GM21528 (cell line): ENCODE data around the gene ZW10.
"Not testable (repeated sequence)": the region's sequence is repeated elsewhere in the genome, so short reads cannot be mapped to it uniquely, and the experiment has no call there.

Source experiments
- ATAC-seq: cut with Tn5 transposase; IDR thresholded peaks from one replicate; pipeline ENCODE4 v1.9.1; 2021; ENCODE audit warnings: mild to moderate bottlenecking, moderate library complexity; ENCODE audit not compliant: unreplicated experiment, low FRiP score

The ZW10 gene

DNA sequence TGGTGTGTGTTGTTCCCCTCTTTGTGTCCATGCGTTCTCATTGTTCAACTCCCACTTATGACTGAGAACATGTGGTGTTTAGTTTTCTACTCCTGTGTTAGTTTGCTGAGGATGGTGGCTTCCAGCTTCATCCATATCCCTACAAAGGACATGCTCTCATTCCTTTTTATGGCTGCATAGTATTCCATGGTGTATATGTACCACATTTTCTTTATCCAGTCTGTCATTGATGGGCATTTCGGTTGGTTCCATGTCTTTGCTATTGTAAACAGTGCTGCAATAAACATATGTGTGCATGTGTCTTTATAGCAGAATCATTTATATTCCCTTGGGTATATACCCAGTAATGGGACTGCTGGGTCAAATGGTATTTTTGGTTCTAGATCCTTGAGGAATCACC, 10.5 kb downstream of the ZW10 start:
- ATAC-seq: not testable (repeated sequence)

DNA sequence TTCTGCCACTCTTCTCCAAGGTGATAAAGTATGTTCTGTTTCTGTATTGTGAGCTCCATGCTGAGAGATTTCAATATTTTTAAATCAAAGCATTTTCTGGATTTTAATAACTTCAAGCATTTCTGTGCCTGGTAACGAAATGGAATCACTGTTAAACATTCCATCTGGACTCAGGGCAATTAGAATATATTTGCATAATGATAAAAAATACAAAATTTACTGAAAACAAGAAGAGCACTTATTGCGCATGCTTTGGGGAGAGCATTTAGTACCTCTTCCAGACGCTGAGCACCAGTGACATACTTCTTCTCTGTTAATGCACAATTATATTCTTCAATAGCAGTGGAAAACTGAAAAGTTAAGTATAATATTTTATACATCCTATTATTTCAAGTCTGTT, 13.3 kb downstream of the ZW10 start:
- ATAC-seq: no peak

DNA sequence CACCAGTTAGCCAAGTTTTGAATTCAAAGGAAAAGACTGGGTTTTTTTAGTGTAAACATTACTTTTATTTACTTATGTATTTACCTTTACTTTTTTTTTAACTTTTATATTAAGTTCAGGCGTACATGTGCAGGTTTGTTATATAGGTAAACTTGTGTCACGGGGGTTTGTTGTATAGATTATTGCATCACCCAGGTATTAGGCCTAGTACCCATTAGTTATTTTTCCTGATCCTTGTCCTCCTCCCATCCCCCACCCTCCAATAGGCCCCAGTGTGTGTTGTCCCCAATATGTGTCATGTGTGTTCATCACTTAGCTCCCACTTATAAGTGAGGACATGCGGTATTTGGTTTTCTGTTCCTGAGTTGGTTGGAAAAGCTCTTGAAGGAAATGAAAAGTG, 20.6 kb downstream of the ZW10 start:
- no peak for ATAC-seq

DNA sequence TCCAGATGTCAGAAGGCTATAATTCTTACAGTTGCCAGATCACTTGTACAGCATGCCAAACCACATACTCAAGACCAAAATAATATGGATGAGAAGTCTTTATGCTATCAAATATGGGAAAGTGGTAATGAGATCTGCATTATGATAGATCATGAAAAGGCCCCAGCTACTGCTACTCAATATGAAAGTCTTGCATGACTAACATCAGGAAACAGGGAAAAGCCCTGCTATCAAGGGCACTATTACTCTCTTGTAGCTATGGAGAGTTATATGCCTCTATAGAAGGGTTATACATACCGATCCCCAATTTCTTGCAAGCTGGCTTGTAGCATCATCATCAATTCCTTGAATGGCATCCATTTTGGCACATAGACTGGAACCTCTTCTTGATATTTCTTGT, 37.2 kb downstream of the ZW10 start:
- ATAC-seq: no peak

DNA sequence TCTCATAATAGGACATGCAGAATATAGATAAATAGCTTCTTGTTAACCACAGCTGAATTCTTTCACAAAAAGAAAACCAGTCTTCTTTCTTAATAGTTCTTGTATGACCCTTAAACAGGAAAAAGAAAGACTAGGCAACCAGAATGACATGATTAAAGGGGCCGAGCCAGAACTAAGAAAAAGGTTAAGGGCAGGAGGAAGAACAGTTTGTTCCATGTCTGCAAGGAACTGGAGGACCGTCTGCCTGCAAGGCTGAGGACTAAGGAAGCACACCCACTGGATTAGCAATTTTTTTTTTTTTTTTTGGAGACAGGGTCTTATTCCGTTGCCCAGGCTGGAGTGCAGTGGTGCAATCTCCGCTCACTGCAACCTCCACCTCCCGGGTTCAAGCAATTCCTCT, 41.4 kb downstream of the ZW10 start:
- ATAC-seq: no peak

DNA sequence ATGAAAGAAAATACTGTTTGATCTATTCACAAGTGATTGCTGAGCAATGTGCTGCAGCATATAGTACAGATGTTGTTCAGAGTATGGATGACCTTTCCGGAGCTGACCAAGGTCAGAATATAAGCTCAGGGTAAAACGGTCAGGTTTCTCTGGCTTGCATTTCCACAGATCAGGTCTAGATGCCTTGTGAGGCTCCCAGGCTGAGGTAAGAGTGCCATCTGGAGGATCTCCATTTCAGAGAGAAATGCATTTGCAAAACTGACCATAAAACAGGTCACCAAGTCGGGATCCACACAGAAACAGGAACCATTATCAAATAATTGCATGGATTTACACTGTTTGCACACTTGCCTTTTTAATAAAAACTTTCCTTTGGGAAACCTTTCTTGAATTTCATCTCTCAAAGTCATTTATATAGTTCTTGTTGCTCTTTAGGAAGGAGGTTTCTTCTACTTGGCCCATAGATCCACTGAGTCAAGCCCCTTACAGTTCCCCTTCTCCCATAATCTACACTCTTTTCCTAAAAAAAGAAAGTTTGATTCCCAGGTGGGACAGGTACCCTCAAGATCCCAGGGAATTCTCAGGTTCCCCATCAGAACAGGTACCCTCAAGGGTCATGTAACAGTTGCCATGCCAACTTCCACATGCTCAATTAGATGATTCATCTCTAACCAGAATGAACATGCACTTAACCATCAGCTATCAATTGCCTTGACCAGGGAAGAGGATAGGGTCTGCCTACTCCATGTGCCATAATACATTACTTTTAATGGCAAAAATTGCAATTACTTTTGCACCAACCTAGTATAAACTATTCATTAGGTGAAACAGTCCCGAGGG, 42.4 kb downstream of the ZW10 start:
- ATAC-seq: no peak

DNA sequence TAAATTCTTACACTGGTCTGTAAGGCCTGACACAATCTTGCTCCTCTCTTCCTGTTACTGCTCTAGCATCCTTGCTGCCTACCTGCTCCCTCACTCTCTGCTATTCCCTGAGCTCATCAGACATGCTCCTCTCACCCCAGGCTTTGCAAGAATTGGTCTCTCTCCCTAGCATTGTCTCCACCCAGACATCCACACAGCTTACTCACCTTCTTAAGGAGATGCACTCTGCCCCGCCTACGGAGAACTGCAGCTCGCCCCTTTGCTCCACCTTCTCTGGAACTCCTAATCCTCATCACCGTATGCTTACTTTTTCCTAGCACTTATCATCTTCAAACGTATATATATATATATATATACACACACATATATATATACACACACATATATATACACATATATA, 44.0 kb downstream of the ZW10 start:
- ATAC-seq: no peak

DNA sequence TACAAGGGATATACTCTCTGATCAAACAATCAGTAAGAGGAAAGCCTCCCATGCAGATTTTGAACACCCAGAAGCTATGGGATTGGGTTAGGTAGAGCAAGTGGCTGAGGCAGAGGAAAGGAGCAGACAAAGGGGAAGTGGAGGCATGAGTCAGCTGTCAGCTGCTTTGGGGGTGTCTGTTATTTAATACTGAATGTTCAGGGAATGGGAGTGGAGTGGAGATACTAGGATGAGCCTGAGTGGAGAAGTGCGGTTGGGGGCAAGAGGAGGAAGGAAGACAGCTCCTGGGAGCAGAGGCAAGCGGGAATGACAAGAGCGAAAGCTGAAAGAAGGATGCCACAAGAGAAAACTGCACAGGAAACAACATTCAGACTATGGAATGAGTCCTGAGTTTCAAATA, 44.7 kb downstream of the ZW10 start:
- no peak for ATAC-seq

DNA sequence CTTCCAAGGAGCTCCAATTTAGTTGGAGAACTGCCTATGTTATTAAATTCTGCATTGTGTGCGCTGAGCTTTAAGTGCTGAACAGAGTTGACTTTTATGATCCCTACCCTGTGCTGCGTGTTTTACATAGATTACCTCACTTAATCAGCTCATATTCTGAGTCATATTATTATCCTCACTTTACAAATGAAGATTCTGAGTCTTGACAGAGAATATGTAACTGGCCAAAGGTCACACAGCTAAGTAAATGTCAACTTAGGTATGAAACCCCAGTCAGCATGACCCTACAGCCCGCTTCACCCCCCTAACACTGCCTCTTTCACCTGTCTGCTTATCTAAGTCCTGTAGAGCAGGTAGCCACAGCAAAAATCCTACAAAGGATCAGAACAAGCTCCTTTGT, 47.6 kb downstream of the ZW10 start:
- no peak for ATAC-seq

DNA sequence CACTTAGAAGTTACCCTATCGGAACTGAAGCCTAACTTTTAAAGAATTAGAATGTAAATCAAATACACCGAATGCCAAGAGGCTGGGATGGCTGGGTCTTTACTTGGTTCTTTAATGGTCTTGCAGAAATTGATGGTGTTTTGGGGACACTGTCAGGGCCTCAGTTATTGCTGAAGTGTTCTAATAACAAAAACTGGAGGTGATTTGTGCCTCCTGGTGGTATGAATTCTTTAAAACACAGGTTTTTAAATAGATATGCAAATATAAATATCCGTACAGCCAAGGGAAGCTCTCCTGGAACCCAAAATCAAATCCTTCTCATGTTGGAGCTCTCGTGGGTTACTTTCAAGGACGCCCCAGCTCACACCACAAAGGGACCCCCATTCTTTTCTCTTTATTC, 48.1 kb downstream of the ZW10 start:
- ATAC-seq: no peak

DNA sequence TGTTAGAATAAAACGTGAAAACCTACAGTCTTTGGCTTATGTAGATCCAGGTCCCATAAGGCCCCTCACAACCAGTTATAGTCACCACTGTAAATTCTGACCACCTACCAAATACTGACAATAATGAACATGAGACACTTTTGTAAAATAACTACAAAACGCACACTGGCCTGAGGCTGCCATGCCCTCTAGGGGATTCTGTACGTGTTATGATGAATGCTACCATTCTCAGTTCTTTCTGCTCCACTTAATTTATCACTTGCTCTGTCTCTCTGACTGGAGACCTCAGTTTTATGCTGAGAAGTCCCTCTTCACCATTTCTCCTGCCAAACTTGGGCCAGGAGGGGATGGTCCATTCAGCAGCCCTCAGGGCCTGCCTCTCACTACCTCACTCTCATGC, 48.7 kb downstream of the ZW10 start:
- no peak for ATAC-seq

DNA sequence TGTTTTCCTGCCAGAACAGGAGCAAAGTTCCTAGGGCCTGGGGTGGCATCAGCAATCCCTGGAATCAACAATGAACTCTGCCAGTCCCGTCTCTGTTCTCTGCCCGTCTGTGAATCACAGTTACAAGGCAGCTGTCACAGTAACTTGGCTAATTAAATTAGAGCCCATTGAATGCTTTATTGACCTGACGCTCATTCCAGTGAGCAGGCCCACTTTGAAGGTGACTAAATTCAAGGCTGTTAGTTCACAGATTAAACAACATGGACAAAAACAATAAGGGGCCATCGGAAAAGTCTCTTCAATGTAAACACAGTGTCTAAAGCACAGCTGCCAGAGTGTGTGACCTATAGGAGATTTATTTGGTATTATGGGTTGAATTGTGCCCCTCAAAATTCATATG, 49.7 kb downstream of the ZW10 start:
- no peak for ATAC-seq

DNA sequence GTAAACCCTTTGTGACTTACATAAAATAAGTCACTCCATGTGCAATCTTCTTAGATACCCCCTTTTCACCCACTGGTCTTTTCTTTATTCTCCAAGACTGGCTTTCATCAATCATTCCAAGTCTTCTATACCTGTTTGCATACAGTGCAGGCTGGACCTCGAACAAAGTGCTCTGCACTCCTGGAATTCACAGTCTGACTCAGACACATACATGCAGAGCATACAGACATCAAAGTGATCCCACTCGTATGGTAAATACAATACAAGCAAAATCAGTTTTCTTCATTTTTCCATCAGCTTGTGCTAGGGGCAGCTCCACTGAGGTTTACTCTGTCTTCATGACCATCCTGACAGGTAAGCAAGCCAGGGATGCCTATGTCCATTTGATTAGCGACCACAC, 50.6 kb downstream of the ZW10 start:
- ATAC-seq: no peak

DNA sequence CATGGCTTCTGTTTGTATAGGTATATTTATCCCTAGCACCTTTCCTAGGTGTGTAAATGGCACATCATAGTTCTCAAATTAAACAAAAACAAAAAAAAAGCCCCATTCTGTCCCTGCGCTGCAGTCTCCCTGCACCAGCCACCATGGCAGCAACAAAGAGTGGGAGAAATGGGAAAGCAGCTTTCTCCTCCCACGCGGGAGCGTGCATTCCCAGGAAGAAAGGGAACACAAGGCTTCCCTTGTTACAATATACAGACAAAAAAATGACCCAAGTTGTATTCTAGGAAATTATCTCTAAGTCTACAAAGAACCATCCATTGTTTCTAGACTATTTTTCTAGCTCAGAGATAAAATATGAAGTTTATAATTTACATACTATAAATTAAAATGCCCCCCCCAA, 51.3 kb downstream of the ZW10 start:
- ATAC-seq: no peak

DNA sequence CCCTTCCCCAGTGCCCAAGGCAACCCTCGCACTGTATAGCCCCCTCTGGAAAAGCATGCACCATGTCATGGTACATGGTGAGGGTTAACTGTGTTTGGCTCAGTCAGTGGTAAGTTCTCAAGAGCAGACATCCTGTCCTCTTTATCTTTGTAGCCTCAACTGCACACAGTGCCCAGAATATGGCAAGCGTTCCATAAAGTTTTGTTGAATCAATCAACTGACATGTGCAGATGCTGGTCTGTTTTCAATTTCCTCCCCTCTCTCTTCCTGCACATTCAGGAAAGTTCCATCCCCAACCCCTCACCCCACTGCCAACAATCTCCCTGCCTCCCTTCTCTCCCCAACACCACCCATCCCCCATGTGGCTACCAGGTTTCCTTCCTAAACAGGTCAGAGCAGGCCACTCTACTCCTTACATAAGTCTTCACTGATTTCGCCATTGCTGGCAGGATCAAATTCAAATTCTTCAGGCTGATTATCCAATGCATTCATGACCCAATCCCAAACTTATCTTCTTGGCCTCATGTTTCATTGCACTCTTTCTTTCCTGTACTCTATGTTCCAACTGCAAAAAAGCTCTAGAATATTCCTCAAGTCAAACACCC, 51.9 kb downstream of the ZW10 start:
- ATAC-seq: no peak

DNA sequence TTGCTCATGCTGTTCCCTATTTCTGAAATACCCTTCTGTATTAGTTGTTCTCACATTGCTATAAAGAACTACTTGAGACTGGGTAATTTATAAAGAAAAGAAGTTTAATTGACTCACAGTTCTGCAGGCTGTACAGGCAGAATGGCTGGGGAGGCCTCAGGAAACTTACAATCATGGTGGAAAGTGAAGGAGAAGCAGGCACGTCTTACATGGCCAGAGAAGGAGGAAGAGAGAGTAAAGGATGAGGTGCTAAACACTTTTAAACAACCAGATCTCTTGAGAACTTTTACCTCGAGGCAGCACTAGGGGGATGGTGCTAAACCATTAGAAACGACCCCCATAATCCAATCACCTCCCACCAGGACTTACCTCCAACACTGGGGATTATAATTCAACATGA, 53.0 kb downstream of the ZW10 start:
- not testable (repeated sequence) for ATAC-seq

DNA sequence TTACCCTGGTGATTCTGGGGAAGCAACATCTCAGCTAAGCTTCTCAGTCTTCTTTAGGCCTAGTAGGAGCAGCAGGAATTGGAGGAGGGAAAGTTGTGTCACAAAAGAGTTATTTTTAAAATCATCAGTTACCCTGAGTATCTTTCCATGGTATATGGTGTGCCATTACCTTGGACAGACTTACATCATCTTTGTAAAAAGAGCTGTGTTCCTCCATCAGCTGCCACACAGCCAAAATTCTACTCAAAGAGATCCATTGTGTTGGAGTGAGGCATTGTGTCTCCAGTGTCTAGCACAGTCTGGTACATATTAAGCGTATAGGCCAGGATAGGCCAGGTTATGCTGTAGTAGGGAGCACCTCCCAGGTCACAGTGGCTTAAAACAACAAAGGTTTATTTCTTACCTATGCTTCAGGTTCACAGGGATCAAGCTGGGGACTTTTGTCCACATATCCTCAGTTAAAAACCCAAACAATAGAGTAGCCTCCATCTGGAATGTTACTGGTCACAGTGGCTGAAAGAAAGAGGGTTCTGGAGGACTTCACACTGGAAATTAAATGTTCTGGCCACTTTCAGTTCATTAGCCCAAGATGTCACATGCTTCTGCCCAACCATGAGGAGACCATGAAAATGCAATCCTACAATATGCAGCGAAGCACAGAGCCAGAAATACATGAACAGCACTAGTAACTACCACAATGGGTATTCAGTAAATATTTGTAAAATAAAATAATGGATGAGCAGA, 57.4 kb downstream of the ZW10 start:
- no peak for ATAC-seq

DNA sequence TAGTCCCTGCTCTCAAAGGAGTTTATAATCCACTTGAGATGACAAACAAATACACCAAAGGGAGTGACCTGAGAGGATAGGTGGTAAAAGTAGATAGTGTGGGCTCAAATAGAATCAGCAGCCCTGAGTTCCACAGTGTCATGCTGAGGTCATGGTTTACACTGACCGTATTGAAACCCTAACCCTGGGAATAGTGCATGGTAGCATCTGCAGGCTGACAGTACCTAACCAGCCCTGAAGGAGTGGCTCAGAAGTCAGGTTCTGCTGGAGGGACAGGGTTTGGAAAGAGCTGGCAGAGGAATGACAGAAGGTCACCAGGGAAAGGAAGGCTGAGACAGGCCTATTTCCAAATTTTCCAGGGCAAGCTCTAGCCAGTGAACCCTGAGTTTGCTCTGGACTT, 58.2 kb downstream of the ZW10 start:
- ATAC-seq: no peak

DNA sequence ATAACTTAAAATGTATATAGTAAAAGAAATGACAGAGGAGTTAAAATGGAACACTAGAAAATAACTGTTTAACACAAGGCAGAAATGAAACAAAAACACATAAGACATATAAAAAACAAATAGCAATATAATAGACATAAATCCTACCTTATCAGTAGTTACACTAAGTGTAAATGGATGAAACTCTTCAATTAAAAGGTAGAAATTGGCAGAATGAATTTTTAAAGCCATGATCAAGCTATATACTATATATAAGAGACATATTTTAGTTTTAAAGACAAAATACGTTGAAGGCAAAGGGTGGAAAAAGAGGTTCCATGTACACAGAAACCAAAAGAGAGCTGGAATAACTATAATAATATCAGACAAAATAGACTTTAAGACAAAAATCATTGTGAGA, 62.5 kb downstream of the ZW10 start:
- ATAC-seq: no peak

DNA sequence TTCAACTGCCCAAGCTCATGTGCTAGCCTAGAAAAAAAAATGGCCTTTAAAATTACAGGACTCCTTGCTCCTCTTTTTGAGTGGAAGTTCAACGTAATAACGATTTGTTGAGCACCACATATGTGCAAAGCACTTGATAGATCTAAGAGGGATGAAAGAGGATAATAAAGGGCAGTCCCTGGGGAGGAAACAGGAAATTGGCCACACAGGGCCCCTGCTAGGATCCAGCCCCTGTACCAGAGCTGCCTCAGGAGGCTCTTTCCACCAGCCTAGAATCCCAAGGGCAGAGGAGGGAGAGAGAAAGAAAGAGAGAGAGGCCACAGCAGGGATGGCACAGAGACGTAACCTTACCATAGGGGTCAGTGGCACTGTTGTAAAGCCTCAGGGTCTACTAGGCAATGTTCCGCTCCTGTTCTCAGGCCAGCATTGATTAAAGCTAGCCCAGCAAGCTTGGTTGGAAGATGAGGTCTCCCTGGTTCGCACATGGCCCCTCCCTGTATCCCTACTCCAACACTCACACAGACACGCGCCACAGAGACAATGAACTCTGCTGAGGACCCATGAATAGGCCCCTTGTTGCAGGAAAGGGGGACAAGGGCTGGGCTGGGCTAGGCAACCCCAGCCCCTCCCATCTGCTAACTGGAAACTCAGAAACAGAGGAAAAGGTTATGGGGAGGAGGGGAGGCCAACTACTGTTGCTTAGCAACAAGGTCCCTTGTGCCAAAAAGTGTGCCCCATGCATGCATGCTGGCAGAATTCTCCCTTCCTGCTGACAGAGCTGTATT, 67.4 kb downstream of the ZW10 start, which contains the start of gene TMPRSS5:
Gene TMPRSS5, minus strand, starts transcription at position 438 of the 785 bp plus-strand sequence. Its CDS starts 84 bp downstream, at position 354.
- ATAC-seq: no peak

DNA sequence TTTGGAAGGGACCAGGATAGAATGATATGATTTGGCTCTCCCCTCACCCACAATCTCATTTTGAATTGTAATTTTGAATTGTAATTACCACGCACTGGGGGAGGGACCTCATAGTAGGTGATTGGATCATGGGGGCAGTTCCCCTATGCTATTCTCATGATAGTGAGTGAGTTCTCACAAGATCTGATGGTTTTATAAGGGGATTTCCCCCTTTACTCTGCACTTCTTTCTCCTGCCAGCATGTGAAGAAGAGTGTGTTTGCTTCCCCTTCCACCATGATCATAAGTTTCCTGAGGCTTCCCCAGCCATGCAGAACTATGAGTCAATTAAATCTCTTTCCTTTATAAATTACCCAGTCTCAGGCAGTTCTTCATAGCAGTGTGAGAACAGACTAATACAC, 69.9 kb downstream of the ZW10 start:
- ATAC-seq: not testable (repeated sequence)
